Measurements from ENCODE around the gene BLVRA.
"Not testable (repeated sequence)": the region's sequence is repeated elsewhere in the genome, so short reads cannot be mapped to it uniquely, and the experiment has no call there.

BLVRA gene

DNA sequence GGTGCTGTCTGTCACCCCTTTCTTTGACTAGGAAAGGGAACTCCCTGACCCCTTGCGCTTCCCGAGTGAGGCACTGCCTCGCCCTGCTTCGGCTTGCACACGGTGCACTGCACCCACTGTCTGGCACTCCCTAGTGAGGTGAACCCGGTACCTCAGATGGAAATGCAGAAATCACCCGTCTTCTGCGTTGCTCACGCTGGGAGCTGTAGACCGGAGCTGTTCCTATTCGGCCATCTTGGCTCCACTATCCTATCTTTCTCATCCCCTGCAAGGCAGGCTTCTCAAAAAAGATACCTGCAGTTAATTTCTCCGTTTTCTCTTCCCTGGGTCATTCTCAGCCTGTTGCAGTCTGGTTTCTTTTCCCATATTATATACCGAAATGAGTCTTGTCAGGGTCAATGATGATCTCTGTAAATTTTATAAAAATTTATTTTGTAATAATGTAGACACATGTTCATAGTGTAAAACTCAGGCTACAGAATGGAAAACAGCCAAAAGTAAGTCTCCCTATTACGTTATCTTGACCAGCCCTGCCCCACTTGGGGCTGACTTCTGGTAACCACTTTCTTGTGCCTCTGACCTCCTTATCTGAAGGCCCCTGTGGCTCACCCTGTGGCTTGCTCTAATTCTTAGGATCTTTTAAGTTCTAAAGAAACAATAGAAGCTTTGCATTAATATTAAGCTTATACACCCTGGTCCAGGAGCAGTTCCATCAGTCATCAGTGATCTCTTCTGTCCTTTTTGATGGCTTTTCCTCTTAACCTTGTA, 20.7 kb downstream of the BLVRA start:
- DNase-seq, result peak in 1 of 2 donors; percentile 16
- Histone ChIP-seq H3K9me3 (no peaks in the 10 kb centered on the region), H3K27me3 (no peaks in the 10 kb centered on the region), H3K36me3 (peaks cover 5 to 11% (median 6%) of the 10 kb centered on the region in 3 donors), H3K4me3 (no peak overlapping the region), H3K27ac (no peak overlapping the region), H3K4me1 (no peaks in the 10 kb centered on the region)
- TF ChIP-seq, protein P1, sequence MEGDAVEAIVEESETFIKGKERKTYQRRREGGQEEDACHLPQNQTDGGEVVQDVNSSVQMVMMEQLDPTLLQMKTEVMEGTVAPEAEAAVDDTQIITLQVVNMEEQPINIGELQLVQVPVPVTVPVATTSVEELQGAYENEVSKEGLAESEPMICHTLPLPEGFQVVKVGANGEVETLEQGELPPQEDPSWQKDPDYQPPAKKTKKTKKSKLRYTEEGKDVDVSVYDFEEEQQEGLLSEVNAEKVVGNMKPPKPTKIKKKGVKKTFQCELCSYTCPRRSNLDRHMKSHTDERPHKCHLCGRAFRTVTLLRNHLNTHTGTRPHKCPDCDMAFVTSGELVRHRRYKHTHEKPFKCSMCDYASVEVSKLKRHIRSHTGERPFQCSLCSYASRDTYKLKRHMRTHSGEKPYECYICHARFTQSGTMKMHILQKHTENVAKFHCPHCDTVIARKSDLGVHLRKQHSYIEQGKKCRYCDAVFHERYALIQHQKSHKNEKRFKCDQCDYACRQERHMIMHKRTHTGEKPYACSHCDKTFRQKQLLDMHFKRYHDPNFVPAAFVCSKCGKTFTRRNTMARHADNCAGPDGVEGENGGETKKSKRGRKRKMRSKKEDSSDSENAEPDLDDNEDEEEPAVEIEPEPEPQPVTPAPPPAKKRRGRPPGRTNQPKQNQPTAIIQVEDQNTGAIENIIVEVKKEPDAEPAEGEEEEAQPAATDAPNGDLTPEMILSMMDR (IDR thresholded peaks at IDR 0.05), result no peak
- intact Hi-C loops (cut with DNase I; ENCODE audit: low total_unique reads), result no loop called here

DNA sequence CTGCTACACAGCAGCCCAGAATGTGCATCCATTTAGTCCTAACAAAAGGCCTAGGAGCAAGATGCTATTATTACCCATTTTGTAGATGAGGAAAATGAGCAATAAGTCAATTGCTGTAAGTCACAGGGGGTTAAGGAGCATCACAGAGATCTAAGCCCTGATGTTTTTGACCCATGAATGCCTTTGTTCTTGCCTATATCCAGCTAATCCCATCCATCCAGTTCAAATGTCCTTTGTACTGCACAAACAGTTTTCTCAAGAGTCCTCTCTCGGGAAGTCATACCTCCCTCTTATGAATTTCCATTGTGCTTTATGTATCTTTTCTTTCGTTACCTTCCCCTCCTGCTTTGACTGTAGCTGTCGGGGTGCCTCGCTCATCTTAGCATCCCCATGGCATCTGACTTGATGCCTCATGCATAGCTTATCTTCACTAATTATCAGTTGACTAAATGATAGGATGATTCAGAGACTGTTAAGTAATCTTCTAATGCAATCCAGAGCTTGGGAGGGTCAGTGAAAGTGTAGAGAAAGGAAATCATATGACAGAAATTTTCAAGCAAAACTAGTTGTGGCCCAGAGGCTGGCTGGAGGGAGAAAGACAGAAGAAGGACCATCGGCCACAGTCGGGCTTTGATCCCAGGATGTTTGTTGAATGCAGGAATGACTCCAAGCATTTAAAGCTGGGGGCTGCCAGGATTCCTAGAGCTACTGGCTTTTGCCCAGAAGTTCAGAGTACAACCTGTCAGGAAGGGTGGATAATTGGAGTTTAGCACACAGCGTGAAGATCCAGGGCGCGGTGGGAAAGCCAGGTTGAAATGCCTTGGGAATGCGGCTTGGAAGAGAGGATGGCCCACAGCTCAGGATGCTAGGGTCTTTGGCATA, 23.5 kb downstream of the BLVRA start:
- intact Hi-C loops (cut with DNase I; ENCODE audit: low total_unique reads), result no loop called here
- Histone ChIP-seq H3K36me3 (peaks cover 5 to 11% (median 6%) of the 10 kb centered on the region in 3 donors), H3K4me1 (no peaks in the 10 kb centered on the region), H3K4me3 (no peak overlapping the region), H3K9me3 (no peaks in the 10 kb centered on the region), H3K27ac (no peak overlapping the region), H3K27me3 (no peaks in the 10 kb centered on the region)
- peak in 1 of 2 donors; percentile 42 for DNase-seq
- TF ChIP-seq, protein P1 (IDR thresholded peaks at IDR 0.05), result no peak

DNA sequence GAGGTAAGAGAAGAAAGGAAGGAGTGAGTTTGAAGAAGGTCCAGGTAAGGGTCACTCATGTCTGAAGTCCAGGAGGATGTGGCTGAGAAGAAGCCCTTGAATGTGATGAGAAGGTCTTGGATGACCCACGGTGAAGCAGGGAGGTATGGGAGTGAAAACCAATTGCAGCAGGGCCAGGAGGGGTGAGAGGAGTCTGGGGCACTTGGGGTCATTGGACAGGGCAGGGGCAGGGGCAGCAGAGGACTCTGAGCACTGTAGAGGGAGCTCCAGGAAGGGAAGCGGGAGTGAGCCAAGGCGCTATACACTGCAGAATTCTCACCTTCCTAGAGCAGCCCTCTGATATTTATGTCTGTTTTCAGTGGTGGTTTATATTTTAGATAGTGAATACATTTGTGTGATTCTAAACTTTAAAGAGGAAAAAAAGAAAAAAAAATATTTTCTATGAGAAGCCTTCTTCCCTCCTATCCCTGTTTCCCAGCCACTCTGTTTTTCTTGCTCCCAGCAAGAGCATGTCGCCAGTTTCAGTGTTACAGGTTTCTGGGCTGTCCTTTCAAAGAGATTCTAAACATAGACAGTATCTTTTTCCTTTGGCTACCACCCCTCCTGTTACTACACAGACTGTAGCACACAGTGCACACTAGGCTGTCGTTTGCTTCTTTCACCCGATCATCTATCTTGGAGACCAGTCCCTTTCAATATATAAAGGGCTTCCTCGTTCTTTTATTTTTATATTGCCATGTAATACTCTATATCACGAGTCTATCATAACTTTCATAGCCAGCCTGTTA, 24.5 kb downstream of the BLVRA start:
- H3K4me3 ChIP-seq, result no peak overlapping the region
- peaks cover 7 to 19% (median 13%) of the 10 kb centered on the region in 3 donors for H3K36me3 ChIP-seq
- DNase-seq, result peak in 1 of 2 donors; percentile 33
- H3K9me3 ChIP-seq, result no peaks in the 10 kb centered on the region
- no peak overlapping the region for H3K27ac ChIP-seq
- no peaks in the 10 kb centered on the region for H3K27me3 ChIP-seq
- H3K4me1 ChIP-seq, result no peaks in the 10 kb centered on the region
- TF ChIP-seq, protein P1 (IDR thresholded peaks at IDR 0.05), result no peak
- intact Hi-C loops (cut with DNase I; ENCODE audit: low total_unique reads), result no loop called here

DNA sequence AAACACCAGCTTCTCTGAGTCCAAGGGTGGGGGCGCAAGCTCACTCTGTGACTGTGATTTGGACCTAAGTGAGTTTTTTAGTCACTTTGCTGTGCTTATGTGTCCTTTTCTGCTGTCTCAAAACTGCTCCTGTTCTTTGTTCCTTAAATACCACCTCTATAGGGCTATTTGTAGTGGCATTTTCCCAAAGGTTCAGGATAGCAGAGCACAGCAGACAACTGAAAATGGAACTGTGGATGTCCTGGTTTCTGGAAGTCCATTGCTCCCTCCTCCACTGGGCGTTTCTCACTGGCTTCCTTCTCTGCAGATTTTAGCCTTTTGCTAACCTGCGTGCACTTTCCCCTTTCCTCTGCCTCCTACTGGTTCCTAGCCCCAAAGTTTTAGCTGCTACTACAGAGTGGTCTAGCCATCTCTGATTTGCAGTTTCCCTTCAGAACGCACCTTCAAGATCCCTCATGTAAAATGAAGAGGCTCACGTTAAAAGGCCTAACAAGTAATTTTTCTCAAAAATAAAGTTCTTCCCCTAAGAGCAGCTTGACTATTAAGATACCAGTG, 25.6 kb downstream of the BLVRA start:
- Histone ChIP-seq H3K9me3 (no peaks in the 10 kb centered on the region), H3K27me3 (no peaks in the 10 kb centered on the region), H3K27ac (no peak overlapping the region), H3K4me3 (no peak overlapping the region), H3K4me1 (no peaks in the 10 kb centered on the region), H3K36me3 (peaks cover 14 to 30% (median 20%) of the 10 kb centered on the region in 3 donors)
- intact Hi-C loops (cut with DNase I; ENCODE audit: low total_unique reads), result no loop called here
- TF ChIP-seq, protein P1 (IDR thresholded peaks at IDR 0.05), result no peak
- peak in 1 of 2 donors; percentile 10 for DNase-seq

DNA sequence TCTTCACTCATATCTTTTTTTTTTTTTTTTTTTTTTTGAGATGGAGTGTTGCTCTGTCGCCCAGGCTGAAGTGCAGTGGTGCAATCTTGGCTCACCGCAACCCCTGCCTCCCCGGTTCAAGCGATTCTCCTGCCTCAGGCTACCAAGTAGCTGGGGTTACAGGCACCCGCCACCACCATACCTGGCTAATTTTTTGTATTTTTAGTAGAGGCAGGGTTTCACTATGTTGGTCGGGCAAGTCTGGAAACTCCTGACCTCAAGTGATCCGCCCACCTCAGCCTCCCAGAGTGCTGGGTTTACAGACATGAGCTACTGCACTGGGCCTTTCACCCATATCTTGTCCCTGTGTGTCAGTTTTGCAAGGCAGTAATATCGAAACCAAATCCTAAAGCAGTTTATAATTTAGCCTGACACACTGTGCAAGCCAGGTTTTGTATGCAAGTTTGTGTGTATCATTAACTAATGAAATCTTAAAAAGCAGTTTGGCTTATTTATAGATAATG, 26.2 kb downstream of the BLVRA start:
- H3K36me3 ChIP-seq, result peaks cover 19 to 35% (median 25%) of the 10 kb centered on the region in 3 donors
- H3K9me3 ChIP-seq; H3K4me1 ChIP-seq; H3K4me3 ChIP-seq; H3K27me3 ChIP-seq; H3K27ac ChIP-seq; intact Hi-C loops (cut with DNase I; ENCODE audit: low total_unique reads): not testable (repeated sequence)
- DNase-seq, result peak in 1 of 2 donors; percentile 19

Measured in tibial artery (tissue), 4 donors.